Astrocyte of the spinal cord (primary cell): ENCODE data around the gene EIPR1.

Experiments
- DNase-seq: peaks from one replicate; pipeline ENCODE4 v3.0.0; 2011; ENCODE audit warnings: low read depth, low spot score
- H3K4me3 ChIP-seq: 2 replicates; pipeline ENCODE4 v1.5.1; 2011; ENCODE audit warnings: low read depth, mild to moderate bottlenecking, low read length, moderate library complexity
- in situ Hi-C: cut with HindIII; loops from 2 replicates; pipeline ENCODE4 v1.10.0; 2017; ENCODE audit warnings: low sequenced_read_pairs
- TF ChIP-seq, protein P1 (sequence below): IDR thresholded peaks from 2 replicates; pipeline ENCODE4 v1.5.1; 2012; ENCODE audit warnings: low read depth, mild to moderate bottlenecking, low read length, inconsistent platforms

Gene EIPR1

DNA sequence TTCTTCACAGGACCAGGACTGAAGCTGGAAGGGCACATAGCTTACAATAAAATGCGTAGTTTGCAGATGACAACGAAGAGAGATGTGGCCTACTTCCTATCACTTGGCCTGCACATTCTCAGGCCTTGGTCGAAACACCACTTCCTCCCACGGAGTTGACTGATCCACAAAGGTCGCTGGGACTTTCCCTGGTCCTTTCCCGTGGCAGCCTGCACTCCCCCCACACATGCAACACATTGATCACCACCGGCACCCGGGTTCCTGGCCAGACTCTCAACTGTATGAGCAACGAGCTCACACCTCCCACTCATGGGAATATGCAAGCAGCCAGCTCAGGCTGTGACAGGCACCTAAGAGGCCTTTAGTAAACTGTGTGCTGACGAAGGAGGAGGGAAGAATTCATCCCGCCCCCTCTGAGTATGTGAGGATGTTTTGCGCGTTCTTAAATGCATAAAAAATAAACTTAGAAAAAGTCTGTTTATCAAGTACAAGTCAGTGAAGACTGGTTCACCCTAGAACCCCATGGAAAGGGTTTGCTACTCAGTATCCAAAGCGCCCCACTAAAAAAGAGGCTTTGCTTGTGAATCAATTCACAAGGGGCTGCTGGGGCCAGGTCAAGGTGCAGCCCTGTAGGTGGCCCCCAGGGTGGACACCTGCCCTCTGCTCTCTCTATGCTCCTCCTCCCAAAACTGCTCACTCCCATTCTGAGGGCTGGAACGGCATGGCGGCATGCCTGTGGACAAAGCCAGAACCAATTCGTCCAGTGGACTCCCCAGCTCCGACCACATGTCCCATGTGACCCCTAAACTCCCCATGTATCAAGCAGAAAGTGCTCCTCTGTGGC, 154.3 kb downstream of the EIPR1 start:
- peak; percentile 53 for DNase-seq

DNA sequence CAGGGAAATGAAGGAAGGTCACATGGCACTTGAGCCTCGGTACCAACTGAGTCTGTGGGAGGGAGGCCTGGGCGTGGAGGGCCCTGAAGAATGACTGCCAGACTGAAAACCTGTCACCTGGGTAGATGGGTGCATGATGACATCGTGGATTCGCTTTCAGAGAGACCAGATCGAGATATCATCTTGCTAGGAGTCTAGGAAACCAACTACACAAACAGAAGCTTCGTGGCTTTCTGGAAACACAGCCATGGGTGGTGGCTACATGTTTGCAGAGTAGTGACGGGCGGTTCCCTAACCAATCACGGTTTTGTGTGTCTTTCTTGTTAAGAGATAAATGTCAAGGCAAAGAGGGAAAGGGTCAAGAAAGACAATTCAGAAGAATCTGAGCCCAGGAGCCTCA, 155.0 kb downstream of the EIPR1 start:
- in situ Hi-C loops, result no loop called here
- peak; percentile 9 for DNase-seq
- no peak overlapping the region for H3K4me3 ChIP-seq
- TF ChIP-seq, protein P1, sequence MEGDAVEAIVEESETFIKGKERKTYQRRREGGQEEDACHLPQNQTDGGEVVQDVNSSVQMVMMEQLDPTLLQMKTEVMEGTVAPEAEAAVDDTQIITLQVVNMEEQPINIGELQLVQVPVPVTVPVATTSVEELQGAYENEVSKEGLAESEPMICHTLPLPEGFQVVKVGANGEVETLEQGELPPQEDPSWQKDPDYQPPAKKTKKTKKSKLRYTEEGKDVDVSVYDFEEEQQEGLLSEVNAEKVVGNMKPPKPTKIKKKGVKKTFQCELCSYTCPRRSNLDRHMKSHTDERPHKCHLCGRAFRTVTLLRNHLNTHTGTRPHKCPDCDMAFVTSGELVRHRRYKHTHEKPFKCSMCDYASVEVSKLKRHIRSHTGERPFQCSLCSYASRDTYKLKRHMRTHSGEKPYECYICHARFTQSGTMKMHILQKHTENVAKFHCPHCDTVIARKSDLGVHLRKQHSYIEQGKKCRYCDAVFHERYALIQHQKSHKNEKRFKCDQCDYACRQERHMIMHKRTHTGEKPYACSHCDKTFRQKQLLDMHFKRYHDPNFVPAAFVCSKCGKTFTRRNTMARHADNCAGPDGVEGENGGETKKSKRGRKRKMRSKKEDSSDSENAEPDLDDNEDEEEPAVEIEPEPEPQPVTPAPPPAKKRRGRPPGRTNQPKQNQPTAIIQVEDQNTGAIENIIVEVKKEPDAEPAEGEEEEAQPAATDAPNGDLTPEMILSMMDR, result no peak

More for the DNA sequence above, 154.3 kb downstream of the EIPR1 start:
- in situ Hi-C loops, result no loop called here
- TF ChIP-seq, protein P1, result no peak
- no peak overlapping the region for H3K4me3 ChIP-seq

DNA sequence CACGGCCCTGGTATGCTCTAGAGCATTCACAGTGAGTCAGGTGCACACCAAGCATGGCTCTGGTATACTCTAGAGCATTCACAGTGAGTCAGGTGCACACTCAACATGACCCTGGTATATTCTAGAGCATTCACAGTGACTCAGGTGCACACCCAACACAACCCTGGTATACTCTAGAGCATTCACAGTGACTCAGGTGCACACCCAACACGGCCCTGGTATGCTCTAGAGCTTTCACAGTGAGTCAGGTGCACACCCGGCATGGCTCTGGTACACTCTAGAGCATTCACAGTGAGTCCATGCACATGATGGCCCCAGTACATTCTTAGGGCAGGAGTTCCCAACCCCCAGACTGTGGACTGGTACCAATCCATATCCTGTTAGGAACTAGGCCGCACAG, 158.1 kb downstream of the EIPR1 start:
- no peak for DNase-seq
- TF ChIP-seq, protein P1, result no peak
- in situ Hi-C loops, result no loop called here
- H3K4me3 ChIP-seq, result no peak overlapping the region

DNA sequence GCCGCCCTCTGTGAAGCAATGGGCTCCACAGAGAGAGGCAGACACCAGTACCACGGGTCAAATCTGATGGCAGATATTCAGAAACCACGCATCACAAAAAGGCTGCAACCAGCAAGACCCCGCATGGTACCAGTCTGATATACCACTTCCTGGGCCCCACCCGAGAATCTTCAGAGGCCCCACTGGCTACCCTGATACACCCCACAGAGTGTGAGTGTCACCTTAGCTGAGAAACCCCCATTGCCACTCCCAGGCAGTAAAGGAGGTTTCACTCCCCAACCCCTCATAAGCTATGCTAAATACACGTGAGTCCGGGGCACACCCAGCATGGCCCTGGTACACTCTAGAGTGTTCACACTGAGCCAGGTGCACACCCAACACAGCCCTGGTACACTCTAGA, 160.0 kb downstream of the EIPR1 start:
- in situ Hi-C loops, result no loop called here
- DNase-seq, result no peak
- H3K4me3 ChIP-seq, result no peak overlapping the region
- TF ChIP-seq, protein P1, result no peak

DNA sequence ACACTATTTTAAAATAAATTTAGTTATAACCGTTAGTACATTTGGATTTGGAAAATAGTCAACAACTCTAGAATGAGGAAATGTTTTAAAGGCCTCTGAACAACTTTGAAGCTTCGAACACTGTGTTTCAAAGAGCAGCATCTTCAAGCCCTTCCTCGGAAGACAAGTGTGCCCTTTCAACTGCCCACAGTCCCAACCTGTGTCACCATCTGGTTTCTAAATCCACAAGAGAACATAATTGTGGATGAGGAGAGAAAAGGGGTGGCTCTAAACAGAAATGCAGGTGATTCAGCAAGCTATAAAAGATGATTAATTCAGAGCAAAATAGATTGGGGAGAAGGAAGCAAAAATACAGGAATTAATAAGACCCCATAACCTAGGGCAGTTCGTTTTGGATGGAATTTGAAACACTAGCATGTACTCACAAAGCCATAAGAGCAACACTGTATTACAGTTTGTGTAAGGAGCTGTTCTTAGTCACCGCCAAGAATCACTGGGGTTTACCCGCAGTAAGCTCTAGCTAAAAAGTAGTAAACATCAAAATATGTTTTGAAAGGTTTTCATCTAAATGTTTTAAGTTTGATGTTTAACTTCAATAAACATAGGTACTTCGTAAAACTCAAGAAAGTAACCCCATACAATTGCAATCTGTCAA, 160.7 kb downstream of the EIPR1 start:
- TF ChIP-seq, protein P1, result no peak
- H3K4me3 ChIP-seq, result no peak overlapping the region
- in situ Hi-C loops, result no loop called here
- DNase-seq, result no peak

DNA sequence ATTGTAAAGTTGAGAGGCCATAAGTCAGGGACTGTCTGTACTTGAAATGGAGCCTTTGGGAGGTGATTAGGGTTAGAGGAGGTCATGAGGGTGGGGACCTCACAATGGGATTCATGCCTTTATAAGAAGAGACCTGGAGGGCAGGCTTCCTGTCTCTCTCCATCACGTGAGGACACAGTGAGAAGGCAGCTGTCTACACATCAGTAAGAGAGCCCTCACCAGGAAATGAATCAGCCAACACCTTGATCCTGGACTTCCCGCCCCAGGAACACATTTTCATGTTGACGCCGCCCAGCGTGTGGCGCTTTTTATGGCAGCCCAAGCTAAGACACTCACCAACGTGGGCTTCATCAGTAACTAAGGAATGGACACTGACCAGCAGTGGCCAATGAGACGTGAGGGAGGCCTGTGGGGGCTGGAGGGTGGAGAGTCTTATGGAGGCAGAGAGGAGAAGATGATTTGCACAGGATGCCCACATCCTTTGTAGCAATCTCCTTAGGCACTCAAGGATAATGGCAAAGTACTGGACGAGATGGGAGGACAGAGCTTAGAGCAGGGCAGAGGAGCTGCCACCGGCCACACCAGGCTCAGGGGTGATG, 162.7 kb downstream of the EIPR1 start:
- TF ChIP-seq, protein P1, result no peak
- in situ Hi-C loops, result no loop called here
- no peak for DNase-seq
- H3K4me3 ChIP-seq, result no peak overlapping the region
